Neural cell (in vitro differentiated cells): ENCODE measurements around the gene SNCB. TPM values are rescaled to one million over a fixed set of nuclear protein-coding genes. Genes with fewer than 3 reads are reported as not detected.

Experiments
- H2AFZ ChIP-seq: fragments of 200-600, 300-800 bp; sonication (generic), shearing (Covaris generic); 2 replicates; pipeline ENCODE4 v1.6.0; 2014; ENCODE audit warnings: low read depth, mild to moderate bottlenecking, antibody characterized with exemption, low read length, moderate library complexity
- H3F3A ChIP-seq: fragments of 200-600 bp; shearing (Covaris generic); 2 replicates; pipeline ENCODE4 v1.6.1; 2016; ENCODE audit warnings: mild to moderate bottlenecking, moderate library complexity, mixed read lengths, antibody characterized with exemption, low read length; ENCODE audit not compliant: insufficient read depth, poor library complexity, severe bottlenecking
- H3K27ac ChIP-seq: fragments of 200-600, 300-800 bp; sonication (generic), shearing (Covaris generic); 2 replicates; pipeline ENCODE4 v1.5.1; 2014; ENCODE audit warnings: mild to moderate bottlenecking, low read length, moderate library complexity
- H3K27me3 ChIP-seq: fragments of 300-800, 200-600 bp; sonication (generic), shearing (Covaris generic); 2 replicates; pipeline ENCODE4 v1.6.0; 2014; ENCODE audit warnings: mild to moderate bottlenecking, low read depth, low read length, moderate library complexity; ENCODE audit not compliant: insufficient read depth
- H3K36me3 ChIP-seq: fragments of 300-800, 200-600 bp; sonication (generic), shearing (Covaris generic); 2 replicates; pipeline ENCODE4 v1.5.1; 2014; ENCODE audit warnings: mild to moderate bottlenecking, antibody characterized with exemption, low read length, moderate library complexity; ENCODE audit not compliant: insufficient read depth
- H3K4me2 ChIP-seq: fragments of 300-800, 200-600 bp; sonication (generic), shearing (Covaris generic); 2 replicates; pipeline ENCODE4 v1.6.0; 2014; ENCODE audit warnings: mild to moderate bottlenecking, low read length
- H3K4me3 ChIP-seq: fragments of 300-800, 200-600 bp; sonication (generic), shearing (Covaris generic); 2 replicates; pipeline ENCODE4 v1.5.1; 2014; ENCODE audit warnings: mild to moderate bottlenecking, low read length, moderate library complexity
- H3K79me2 ChIP-seq: fragments of 200-600 bp; shearing (Covaris generic); replicated peaks from 2 replicates; pipeline ENCODE4 v1.6.0; 2014; ENCODE audit warnings: mild to moderate bottlenecking, low read length, moderate library complexity; ENCODE audit not compliant: insufficient read depth
- H3K9ac ChIP-seq: fragments of 300-800, 200-600 bp; sonication (generic), shearing (Covaris generic); 2 replicates; pipeline ENCODE4 v1.6.1; 2016; ENCODE audit warnings: mild to moderate bottlenecking, low read length, mixed read lengths
- H3K9me2 ChIP-seq: fragments of 200-600 bp; shearing (Covaris generic); 2 replicates; pipeline ENCODE4 v1.6.1; 2016; ENCODE audit warnings: mild to moderate bottlenecking, low read length, mixed read lengths; ENCODE audit not compliant: insufficient read depth
- H3K9me3 ChIP-seq: fragments of 200-600, 300-800 bp; sonication (generic), shearing (Covaris generic); 2 replicates; pipeline ENCODE4 v1.6.1; 2016; ENCODE audit warnings: mild to moderate bottlenecking, mixed run types, low read length, moderate library complexity, mixed read lengths
- H4K20me1 ChIP-seq: fragments of 200-600 bp; shearing (Covaris generic); 2 replicates; pipeline ENCODE4 v1.6.1; 2016; ENCODE audit warnings: mild to moderate bottlenecking, mixed run types; ENCODE audit not compliant: insufficient read depth
- CTCF ChIP-seq: fragments of 450-650 bp; IDR thresholded peaks from 2 replicates; pipeline ENCODE4 v1.5.1; 2014; ENCODE audit warnings: antibody characterized with exemption, mild to moderate bottlenecking, moderate library complexity; ENCODE audit not compliant: poor library complexity, severe bottlenecking
- EP300 ChIP-seq: fragments of 450-650 bp; conservative IDR thresholded peaks from 2 replicates; pipeline ENCODE4 v1.6.1; 2014; ENCODE audit warnings: antibody characterized with exemption, mild to moderate bottlenecking, moderate library complexity; ENCODE audit not compliant: poor library complexity, severe bottlenecking
- EZH2 ChIP-seq: fragments of 200-600, 300-800 bp; shearing (Covaris generic), sonication (generic); IDR thresholded peaks from 2 replicates; pipeline ENCODE4 v1.6.1; 2014; ENCODE audit warnings: antibody characterized with exemption, low read length, borderline replicate concordance, mild to moderate bottlenecking; ENCODE audit not compliant: insufficient read depth, poor library complexity, severe bottlenecking
- MXI1 ChIP-seq: fragments of 450-650 bp; conservative IDR thresholded peaks from 2 replicates; pipeline ENCODE4 v1.6.1; 2014; ENCODE audit warnings: antibody characterized with exemption, mild to moderate bottlenecking; ENCODE audit not compliant: poor library complexity, severe bottlenecking
- POLR2AphosphoS5 ChIP-seq: IDR thresholded peaks from 2 replicates; pipeline ENCODE4 v1.6.1; 2012
- RAD21 ChIP-seq: fragments of 450-650 bp; conservative IDR thresholded peaks from 2 replicates; pipeline ENCODE4 v1.6.1; 2014; ENCODE audit warnings: antibody characterized with exemption, mild to moderate bottlenecking, moderate library complexity
- SMC3 ChIP-seq: fragments of 450-650 bp; conservative IDR thresholded peaks from 2 replicates; pipeline ENCODE4 v1.6.1; 2014; ENCODE audit warnings: antibody characterized with exemption, mild to moderate bottlenecking, moderate library complexity; ENCODE audit not compliant: poor library complexity
- TAF1 ChIP-seq: IDR thresholded peaks from 2 replicates; pipeline ENCODE4 v1.6.1; 2012; ENCODE audit warnings: low read depth
- polyA plus RNA-seq: library from polyadenylated mRNA; depleted of rRNA; stranded (reverse); fragments of >200 nt; gene quantifications from 2 replicates; pipeline ENCODE4 v1.2.3, GENCODE V29; 2014
- TF ChIP-seq, protein P1 (sequence below): IDR thresholded peaks from 2 replicates; pipeline ENCODE4 v1.6.1; 2012; ENCODE audit warnings: borderline replicate concordance

Gene SNCB
- polyA plus RNA-seq, 1 donor from 2014 or later: 10.1 TPM

DNA sequence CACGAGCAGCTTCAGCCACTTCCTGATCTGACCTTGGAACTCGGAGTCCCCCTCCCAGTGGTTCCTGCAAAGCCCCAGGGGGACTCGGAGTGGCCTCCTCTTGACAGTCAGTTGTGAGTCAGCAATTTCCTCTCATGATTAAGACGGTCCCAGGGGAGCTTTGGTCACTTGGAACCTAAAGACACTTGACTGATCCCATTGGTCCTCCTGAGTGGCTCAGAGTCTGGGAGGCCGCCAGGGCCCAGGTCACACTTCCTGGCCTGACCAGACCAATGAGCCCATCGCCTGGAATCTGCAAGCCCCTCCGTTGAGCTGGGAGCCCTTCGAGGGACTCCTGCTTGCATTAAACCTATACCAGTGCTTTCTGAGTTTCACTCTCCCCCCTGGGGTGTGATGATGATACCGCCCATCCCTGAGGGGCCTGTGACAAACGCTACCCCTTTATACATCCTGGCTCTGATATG, 46.1 kb upstream of the SNCB start:
- no peaks in the 10 kb centered on the region for H3K36me3 ChIP-seq
- H3K79me2 ChIP-seq: no peaks in the 10 kb centered on the region
- no peak overlapping the region for H2AFZ ChIP-seq
- H4K20me1 ChIP-seq: no peaks in the 10 kb centered on the region
- H3K4me3 ChIP-seq: no peak overlapping the region
- H3K4me2 ChIP-seq: no peak overlapping the region
- H3K9ac ChIP-seq: no peak overlapping the region
- no peaks in the 10 kb centered on the region for H3F3A ChIP-seq
- H3K9me3 ChIP-seq: no peaks in the 10 kb centered on the region
- TF ChIP-seq, protein P1, sequence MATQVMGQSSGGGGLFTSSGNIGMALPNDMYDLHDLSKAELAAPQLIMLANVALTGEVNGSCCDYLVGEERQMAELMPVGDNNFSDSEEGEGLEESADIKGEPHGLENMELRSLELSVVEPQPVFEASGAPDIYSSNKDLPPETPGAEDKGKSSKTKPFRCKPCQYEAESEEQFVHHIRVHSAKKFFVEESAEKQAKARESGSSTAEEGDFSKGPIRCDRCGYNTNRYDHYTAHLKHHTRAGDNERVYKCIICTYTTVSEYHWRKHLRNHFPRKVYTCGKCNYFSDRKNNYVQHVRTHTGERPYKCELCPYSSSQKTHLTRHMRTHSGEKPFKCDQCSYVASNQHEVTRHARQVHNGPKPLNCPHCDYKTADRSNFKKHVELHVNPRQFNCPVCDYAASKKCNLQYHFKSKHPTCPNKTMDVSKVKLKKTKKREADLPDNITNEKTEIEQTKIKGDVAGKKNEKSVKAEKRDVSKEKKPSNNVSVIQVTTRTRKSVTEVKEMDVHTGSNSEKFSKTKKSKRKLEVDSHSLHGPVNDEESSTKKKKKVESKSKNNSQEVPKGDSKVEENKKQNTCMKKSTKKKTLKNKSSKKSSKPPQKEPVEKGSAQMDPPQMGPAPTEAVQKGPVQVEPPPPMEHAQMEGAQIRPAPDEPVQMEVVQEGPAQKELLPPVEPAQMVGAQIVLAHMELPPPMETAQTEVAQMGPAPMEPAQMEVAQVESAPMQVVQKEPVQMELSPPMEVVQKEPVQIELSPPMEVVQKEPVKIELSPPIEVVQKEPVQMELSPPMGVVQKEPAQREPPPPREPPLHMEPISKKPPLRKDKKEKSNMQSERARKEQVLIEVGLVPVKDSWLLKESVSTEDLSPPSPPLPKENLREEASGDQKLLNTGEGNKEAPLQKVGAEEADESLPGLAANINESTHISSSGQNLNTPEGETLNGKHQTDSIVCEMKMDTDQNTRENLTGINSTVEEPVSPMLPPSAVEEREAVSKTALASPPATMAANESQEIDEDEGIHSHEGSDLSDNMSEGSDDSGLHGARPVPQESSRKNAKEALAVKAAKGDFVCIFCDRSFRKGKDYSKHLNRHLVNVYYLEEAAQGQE: no peak
- no peak for TF ChIP-seq POLR2AphosphoS5
- no peak for TF ChIP-seq CTCF
- no peak for TF ChIP-seq EP300
- no peak for TF ChIP-seq RAD21
- TF ChIP-seq MXI1: no peak
- no peak for TF ChIP-seq EZH2
- no peak for TF ChIP-seq SMC3
- TF ChIP-seq TAF1: no peak
- H3K27ac ChIP-seq: no peak overlapping the region
- H3K27me3 ChIP-seq: no peaks in the 10 kb centered on the region
- no peaks in the 10 kb centered on the region for H3K9me2 ChIP-seq

GRCh38 chr5:176675676-176676360, 45.5 kb upstream of the SNCB start:
- no peak overlapping the region for H3K4me3 ChIP-seq
- H2AFZ ChIP-seq: no peak overlapping the region
- H4K20me1 ChIP-seq: no peaks in the 10 kb centered on the region
- no peaks in the 10 kb centered on the region for H3K36me3 ChIP-seq
- no peaks in the 10 kb centered on the region for H3K9me3 ChIP-seq
- H3K27me3 ChIP-seq: no peaks in the 10 kb centered on the region
- no peaks in the 10 kb centered on the region for H3K9me2 ChIP-seq
- no peak overlapping the region for H3K27ac ChIP-seq
- no peaks in the 10 kb centered on the region for H3F3A ChIP-seq
- H3K79me2 ChIP-seq: no peaks in the 10 kb centered on the region
- TF ChIP-seq EZH2 (no peak), MXI1 (no peak), RAD21 (no peak), SMC3 (no peak), EP300 (no peak), TAF1 (no peak), POLR2AphosphoS5 (no peak), CTCF (no peak)
- TF ChIP-seq, protein P1: no peak
- H3K9ac ChIP-seq: no peak overlapping the region
- no peak overlapping the region for H3K4me2 ChIP-seq
